Prostate gland (tissue), 2 donors: ENCODE measurements around the gene PTPN1.

Experiments
- CTCF ChIP-seq, 4 experiments: fragments of 200-600 bp in 2 of 4; fragments of 450-650 bp in 2 of 4; sonication (generic) in 2 of 4; IDR thresholded peaks; 1 replicate in 3 of 4; 2 replicates in 1 of 4; pipeline ENCODE4 v1.5.1; 2016 to 2019; ENCODE audit warnings: antibody characterized with exemption in 4 of 4, mild to moderate bottlenecking in 2 of 4, moderate library complexity in 2 of 4
- POLR2AphosphoS5 ChIP-seq: sonication (generic); formaldehyde crosslinking; IDR thresholded peaks from one replicate; pipeline ENCODE4 v1.6.1; 2017; ENCODE audit warnings: antibody characterized with exemption

GRCh38 chr20:50586531-50587232 is 76.5 kb downstream of the PTPN1 start:
- TF ChIP-seq CTCF (IDR thresholded peaks at IDR 0.05) (no peak), POLR2AphosphoS5 (no peak)
